ENCODE measurements around the gene TREML2. TPM values are rescaled to one million over a fixed set of nuclear protein-coding genes. Genes with fewer than 3 reads are reported as not detected.
"Not testable (repeated sequence)": the region's sequence is repeated elsewhere in the genome, so short reads cannot be mapped to it uniquely, and the experiment has no call there.

Gene TREML2
- not detected for total RNA-seq
- long read RNA-seq, partial matches to known transcripts = 0 of 1 reads
- long read RNA-seq, other reads (novel, unspliced or antisense) = 0 of 1 reads

GRCh38 chr6:41200901-41201763, at the start of gene TREML2:
Gene TREML2, minus strand, starts transcription at chr6:41201149. Its CDS starts 141 bp downstream, at chr6:41201008.
- intact Hi-C loops (cut with DNase I) = no loop called here
- no peak for ATAC-seq (ENCODE audit: poor library complexity)
- DNase-seq = peak; percentile 61

- ATAC-seq (ENCODE audit: poor library complexity) (no peak), DNase-seq (no peak)
- intact Hi-C loops (cut with DNase I) = no loop called here
These were observed 47.1 kb upstream of the TREML2 start for GRCh38 chr6:41247882-41248705.

- intact Hi-C loops (cut with DNase I) = no loop called here
- ATAC-seq (ENCODE audit: poor library complexity) = no peak
- no peak for DNase-seq
These were observed 46.4 kb upstream of the TREML2 start for GRCh38 chr6:41247288-41247865.

- ATAC-seq (ENCODE audit: poor library complexity); DNase-seq; intact Hi-C loops (cut with DNase I): not testable (repeated sequence)
These were observed 45.6 kb upstream of the TREML2 start for GRCh38 chr6:41246529-41246928.

GRCh38 chr6:41239467-41240159, 38.7 kb upstream of the TREML2 start:
- intact Hi-C loops (cut with DNase I) = no loop called here
- ATAC-seq (ENCODE audit: poor library complexity) (no peak), DNase-seq (no peak)

GRCh38 chr6:41237128-41237527, 36.2 kb upstream of the TREML2 start:
- no peak for DNase-seq
- ATAC-seq (ENCODE audit: poor library complexity) = no peak
- intact Hi-C loops (cut with DNase I) = no loop called here

- intact Hi-C loops (cut with DNase I) = no loop called here
- DNase-seq (no peak), ATAC-seq (ENCODE audit: poor library complexity) (no peak)
These were observed 35.3 kb upstream of the TREML2 start for GRCh38 chr6:41236276-41236675.

- no peak for DNase-seq
- no peak for ATAC-seq (ENCODE audit: poor library complexity)
- intact Hi-C loops (cut with DNase I) = no loop called here
These were observed 31.7 kb upstream of the TREML2 start for GRCh38 chr6:41232667-41233066.

- intact Hi-C loops (cut with DNase I) = no loop called here
- ATAC-seq (ENCODE audit: poor library complexity) (no peak), DNase-seq (no peak)
These were observed 30.3 kb upstream of the TREML2 start for GRCh38 chr6:41231246-41231645.

- no peak for DNase-seq
- intact Hi-C loops (cut with DNase I) = no loop called here
- no peak for ATAC-seq (ENCODE audit: poor library complexity)
These were observed 28.8 kb upstream of the TREML2 start for GRCh38 chr6:41229721-41230120.

GRCh38 chr6:41228616-41229015, 27.7 kb upstream of the TREML2 start:
- DNase-seq (no peak), ATAC-seq (ENCODE audit: poor library complexity) (no peak)
- intact Hi-C loops (cut with DNase I) = no loop called here

GRCh38 chr6:41228096-41228495, 27.1 kb upstream of the TREML2 start, which contains the start of gene TREML4:
Gene TREML4, plus strand, starts transcription at chr6:41228349. Its CDS starts 79 bp downstream, at chr6:41228428.
- intact Hi-C loops (cut with DNase I) = no loop called here
- no peak for ATAC-seq (ENCODE audit: poor library complexity)
- no peak for DNase-seq

- ATAC-seq (ENCODE audit: poor library complexity) (no peak), DNase-seq (no peak)
- intact Hi-C loops (cut with DNase I) = no loop called here
These were observed 25.8 kb upstream of the TREML2 start for GRCh38 chr6:41226752-41227151.

GRCh38 chr6:41224800-41225199, 23.9 kb upstream of the TREML2 start:
- intact Hi-C loops (cut with DNase I) = no loop called here
- no peak for ATAC-seq (ENCODE audit: poor library complexity)
- DNase-seq = no peak

GRCh38 chr6:41222513-41222912, 21.6 kb upstream of the TREML2 start:
- DNase-seq = no peak
- intact Hi-C loops (cut with DNase I) = no loop called here
- ATAC-seq (ENCODE audit: poor library complexity) = no peak

- ATAC-seq (ENCODE audit: poor library complexity) (no peak), DNase-seq (no peak)
- intact Hi-C loops (cut with DNase I) = no loop called here
These were observed 21.1 kb upstream of the TREML2 start for GRCh38 chr6:41222045-41222444.

- DNase-seq = no peak
- intact Hi-C loops (cut with DNase I) = no loop called here
- no peak for ATAC-seq (ENCODE audit: poor library complexity)
These were observed 15.7 kb upstream of the TREML2 start for GRCh38 chr6:41216616-41217015.

GRCh38 chr6:41215777-41216176, 14.8 kb upstream of the TREML2 start:
- DNase-seq (no peak), ATAC-seq (ENCODE audit: poor library complexity) (no peak)
- intact Hi-C loops (cut with DNase I) = no loop called here
